ENCODE data around the gene WNT3A.
A peak's percentile ranks its signal among the peaks of the same experiment; 100 is the strongest.

Gene WNT3A

DNA sequence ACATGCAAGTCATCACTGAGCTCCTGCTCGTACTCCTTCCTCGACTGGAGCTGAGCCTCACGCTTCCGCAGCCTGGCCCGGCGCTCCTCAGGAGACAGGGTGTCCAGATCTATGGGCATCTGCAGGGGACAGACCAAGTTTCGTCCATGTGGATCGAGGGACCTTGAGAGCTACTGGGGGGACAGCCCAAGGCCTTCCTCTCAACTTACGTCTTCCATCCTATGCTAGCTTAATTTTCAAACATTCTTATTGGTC, 99.9 kb downstream of the WNT3A start:
- Histone ChIP-seq H3K4me1 (peaks cover 6% of the 10 kb centered on the region), H3K4me2 (ENCODE audit: low read length) (no peak overlapping the region), H3K4me3 (ENCODE audit: low read depth, low read length) (no peak overlapping the region), H3K27ac (no peak overlapping the region), H3K9me3 (ENCODE audit: control insufficient read depth, low read length) (no peaks in the 10 kb centered on the region), H3K79me2 (no peaks in the 10 kb centered on the region), H3K27me3 (ENCODE audit: control insufficient read depth, insufficient read depth, low read length) (no peaks in the 10 kb centered on the region), H2AFZ (no peak overlapping the region), H3K36me3 (ENCODE audit: control insufficient read depth, insufficient read depth, low read length) (no peaks in the 10 kb centered on the region), H3K9ac (no peak overlapping the region)
- TF ChIP-seq, protein P1, sequence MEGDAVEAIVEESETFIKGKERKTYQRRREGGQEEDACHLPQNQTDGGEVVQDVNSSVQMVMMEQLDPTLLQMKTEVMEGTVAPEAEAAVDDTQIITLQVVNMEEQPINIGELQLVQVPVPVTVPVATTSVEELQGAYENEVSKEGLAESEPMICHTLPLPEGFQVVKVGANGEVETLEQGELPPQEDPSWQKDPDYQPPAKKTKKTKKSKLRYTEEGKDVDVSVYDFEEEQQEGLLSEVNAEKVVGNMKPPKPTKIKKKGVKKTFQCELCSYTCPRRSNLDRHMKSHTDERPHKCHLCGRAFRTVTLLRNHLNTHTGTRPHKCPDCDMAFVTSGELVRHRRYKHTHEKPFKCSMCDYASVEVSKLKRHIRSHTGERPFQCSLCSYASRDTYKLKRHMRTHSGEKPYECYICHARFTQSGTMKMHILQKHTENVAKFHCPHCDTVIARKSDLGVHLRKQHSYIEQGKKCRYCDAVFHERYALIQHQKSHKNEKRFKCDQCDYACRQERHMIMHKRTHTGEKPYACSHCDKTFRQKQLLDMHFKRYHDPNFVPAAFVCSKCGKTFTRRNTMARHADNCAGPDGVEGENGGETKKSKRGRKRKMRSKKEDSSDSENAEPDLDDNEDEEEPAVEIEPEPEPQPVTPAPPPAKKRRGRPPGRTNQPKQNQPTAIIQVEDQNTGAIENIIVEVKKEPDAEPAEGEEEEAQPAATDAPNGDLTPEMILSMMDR (IDR thresholded peaks at IDR 0.05) = no peak

- Histone ChIP-seq H3K27me3 (ENCODE audit: control insufficient read depth, insufficient read depth, low read length) (no peaks in the 10 kb centered on the region), H2AFZ (no peak overlapping the region), H3K27ac (no peak overlapping the region), H3K79me2 (no peaks in the 10 kb centered on the region), H3K9ac (no peak overlapping the region), H3K4me3 (ENCODE audit: low read depth, low read length) (no peak overlapping the region), H3K4me1 (peaks cover 6% of the 10 kb centered on the region), H3K9me3 (ENCODE audit: control insufficient read depth, low read length) (no peaks in the 10 kb centered on the region), H3K4me2 (ENCODE audit: low read length) (no peak overlapping the region), H3K36me3 (ENCODE audit: control insufficient read depth, insufficient read depth, low read length) (no peaks in the 10 kb centered on the region)
- TF ChIP-seq, protein P1 (IDR thresholded peaks at IDR 0.05) = no peak
Observed at GRCh38 chr1:228107636-228108035, 100.8 kb downstream of the WNT3A start.

- Histone ChIP-seq H3K36me3 (ENCODE audit: control insufficient read depth, insufficient read depth, low read length) (no peaks in the 10 kb centered on the region), H3K4me1 (peaks cover 6% of the 10 kb centered on the region), H3K9me3 (ENCODE audit: control insufficient read depth, low read length) (no peaks in the 10 kb centered on the region), H2AFZ (no peak overlapping the region), H3K27ac (no peak overlapping the region), H3K27me3 (ENCODE audit: control insufficient read depth, insufficient read depth, low read length) (no peaks in the 10 kb centered on the region), H3K79me2 (no peaks in the 10 kb centered on the region), H3K4me3 (ENCODE audit: low read depth, low read length) (peak overlapping the region; percentile 91), H3K9ac (no peak overlapping the region), H3K4me2 (ENCODE audit: low read length) (peak overlapping the region; percentile 98)
- TF ChIP-seq, protein P1 (IDR thresholded peaks at IDR 0.05) = no peak
Observed at GRCh38 chr1:228108055-228108690, 101.4 kb downstream of the WNT3A start.

DNA sequence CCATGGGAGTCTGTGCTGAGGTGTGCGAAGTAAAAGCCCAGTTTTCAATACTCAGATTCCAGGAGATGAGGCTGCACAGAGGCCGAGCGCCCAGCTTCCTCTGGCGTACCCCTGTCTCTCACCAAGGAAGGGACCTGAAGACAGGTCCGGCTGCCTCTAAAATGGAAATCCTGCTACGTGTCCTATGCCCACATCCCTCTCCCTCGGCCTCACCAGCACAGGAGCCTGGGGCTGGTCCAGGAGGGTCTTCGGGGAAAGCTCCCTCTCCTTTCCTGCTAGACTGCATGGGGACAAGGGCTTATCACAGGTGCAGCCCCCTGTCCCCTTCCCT, 101.9 kb downstream of the WNT3A start:
- H3K4me3 ChIP-seq (ENCODE audit: low read depth, low read length) = peak overlapping the region; percentile 91
- no peaks in the 10 kb centered on the region for H3K79me2 ChIP-seq
- peak overlapping the region; percentile 94 for H3K27ac ChIP-seq
- H3K27me3 ChIP-seq (ENCODE audit: control insufficient read depth, insufficient read depth, low read length) = no peaks in the 10 kb centered on the region
- peak overlapping the region; percentile 96 for H2AFZ ChIP-seq
- H3K36me3 ChIP-seq (ENCODE audit: control insufficient read depth, insufficient read depth, low read length) = no peaks in the 10 kb centered on the region
- peaks cover 6% of the 10 kb centered on the region for H3K4me1 ChIP-seq
- no peaks in the 10 kb centered on the region for H3K9me3 ChIP-seq (ENCODE audit: control insufficient read depth, low read length)
- no peak overlapping the region for H3K9ac ChIP-seq
- TF ChIP-seq, protein P1 (IDR thresholded peaks at IDR 0.05) = no peak
- peak overlapping the region; percentile 98 for H3K4me2 ChIP-seq (ENCODE audit: low read length)

Data from parathyroid adenoma (tissue), 2 donors.